CD4-positive, alpha-beta T cell treated with Interleukin-17A for 1 hour (primary cell): ENCODE data around the gene PTPN1.
"Not testable (repeated sequence)": the region's sequence is repeated elsewhere in the genome, so short reads cannot be mapped to it uniquely, and the experiment has no call there.

Experiments used
- DNase-seq: peaks from one replicate; pipeline ENCODE4 v3.0.0-alpha.2; 2020

The PTPN1 gene

GRCh38 chr20:50620459-50620858 lies 110.3 kb downstream of the PTPN1 start:
- DNase-seq, result not testable (repeated sequence)

GRCh38 chr20:50621068-50621665 lies 111.0 kb downstream of the PTPN1 start:
- no peak for DNase-seq

GRCh38 chr20:50624351-50625016 lies 114.3 kb downstream of the PTPN1 start:
- no peak for DNase-seq

- no peak for DNase-seq
Observed at GRCh38 chr20:50625986-50626677, 115.9 kb downstream of the PTPN1 start.

- DNase-seq, result no peak
Observed at GRCh38 chr20:50627747-50628146, 117.6 kb downstream of the PTPN1 start.

GRCh38 chr20:50628332-50628731 lies 118.1 kb downstream of the PTPN1 start:
- DNase-seq, result no peak

- no peak for DNase-seq
Observed at GRCh38 chr20:50628853-50629669, 118.9 kb downstream of the PTPN1 start.

- DNase-seq, result no peak
Observed at GRCh38 chr20:50629670-50630045, 119.5 kb downstream of the PTPN1 start.

- no peak for DNase-seq
Observed at GRCh38 chr20:50630578-50631263, 120.5 kb downstream of the PTPN1 start.

- no peak for DNase-seq
Observed at GRCh38 chr20:50632236-50632635, 122.1 kb downstream of the PTPN1 start.

- no peak for DNase-seq
Observed at GRCh38 chr20:50632701-50633100, 122.5 kb downstream of the PTPN1 start.

GRCh38 chr20:50633361-50633760 lies 123.2 kb downstream of the PTPN1 start:
- no peak for DNase-seq

GRCh38 chr20:50634191-50634590 lies 124.0 kb downstream of the PTPN1 start:
- DNase-seq, result no peak
